HG03135 (cell line): ENCODE results near the gene LFNG.
A peak's percentile ranks its signal among the peaks of the same experiment; 100 is the strongest.

Experiments
- ATAC-seq: cut with Tn5 transposase; IDR thresholded peaks from one replicate; pipeline ENCODE4 v1.9.1; 2021; ENCODE audit warnings: mild to moderate bottlenecking, moderate library complexity; ENCODE audit not compliant: unreplicated experiment

Gene LFNG, protein sequence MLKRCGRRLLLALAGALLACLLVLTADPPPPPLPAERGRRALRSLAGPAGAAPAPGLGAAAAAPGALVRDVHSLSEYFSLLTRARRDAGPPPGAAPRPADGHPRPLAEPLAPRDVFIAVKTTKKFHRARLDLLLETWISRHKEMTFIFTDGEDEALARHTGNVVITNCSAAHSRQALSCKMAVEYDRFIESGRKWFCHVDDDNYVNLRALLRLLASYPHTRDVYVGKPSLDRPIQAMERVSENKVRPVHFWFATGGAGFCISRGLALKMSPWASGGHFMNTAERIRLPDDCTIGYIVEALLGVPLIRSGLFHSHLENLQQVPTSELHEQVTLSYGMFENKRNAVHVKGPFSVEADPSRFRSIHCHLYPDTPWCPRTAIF

DNA sequence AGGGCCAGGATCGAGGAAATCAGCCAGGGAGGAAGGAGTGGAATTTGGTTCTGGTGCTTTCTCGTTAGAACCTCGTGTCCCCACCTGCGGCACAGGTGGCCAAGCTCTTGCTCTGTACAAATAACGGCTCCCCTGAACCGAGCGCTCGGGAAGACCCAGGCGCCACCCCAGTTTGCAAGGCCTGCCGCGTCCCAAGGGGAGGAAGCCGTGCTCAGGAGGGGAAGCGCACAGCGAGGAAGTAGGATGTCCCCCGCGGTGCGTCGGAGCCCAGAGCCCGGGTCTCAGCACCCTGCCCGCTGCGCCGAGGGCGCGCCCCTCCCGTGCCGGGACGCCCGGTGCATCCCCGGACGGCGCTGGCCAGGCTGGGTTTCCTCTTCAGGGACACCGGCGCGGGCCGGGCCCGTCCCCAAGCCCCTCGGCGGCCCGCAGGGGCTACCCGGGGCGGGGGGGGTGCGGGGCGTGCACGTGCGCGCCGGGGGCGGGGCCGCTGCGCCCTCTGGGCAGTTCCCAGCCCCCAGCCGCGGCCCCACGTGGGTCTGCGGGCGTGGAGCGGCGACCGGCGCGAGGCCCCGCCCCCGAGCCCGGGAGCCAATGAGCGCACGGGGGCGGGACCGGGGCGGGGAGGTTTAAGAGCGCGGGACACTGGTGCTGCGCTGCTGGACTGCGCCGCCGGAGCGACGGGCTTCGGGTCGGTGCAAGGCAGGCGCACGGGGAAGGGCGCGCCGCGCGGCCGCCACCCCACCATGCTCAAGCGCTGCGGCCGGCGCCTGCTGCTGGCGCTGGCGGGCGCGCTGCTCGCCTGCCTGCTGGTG, at the start of gene LFNG:
Gene LFNG, plus strand, starts transcription at position 656 of the 812 bp plus-strand sequence. Its CDS starts 88 bp downstream, at position 744.
- ATAC-seq, result peak; percentile 76

DNA sequence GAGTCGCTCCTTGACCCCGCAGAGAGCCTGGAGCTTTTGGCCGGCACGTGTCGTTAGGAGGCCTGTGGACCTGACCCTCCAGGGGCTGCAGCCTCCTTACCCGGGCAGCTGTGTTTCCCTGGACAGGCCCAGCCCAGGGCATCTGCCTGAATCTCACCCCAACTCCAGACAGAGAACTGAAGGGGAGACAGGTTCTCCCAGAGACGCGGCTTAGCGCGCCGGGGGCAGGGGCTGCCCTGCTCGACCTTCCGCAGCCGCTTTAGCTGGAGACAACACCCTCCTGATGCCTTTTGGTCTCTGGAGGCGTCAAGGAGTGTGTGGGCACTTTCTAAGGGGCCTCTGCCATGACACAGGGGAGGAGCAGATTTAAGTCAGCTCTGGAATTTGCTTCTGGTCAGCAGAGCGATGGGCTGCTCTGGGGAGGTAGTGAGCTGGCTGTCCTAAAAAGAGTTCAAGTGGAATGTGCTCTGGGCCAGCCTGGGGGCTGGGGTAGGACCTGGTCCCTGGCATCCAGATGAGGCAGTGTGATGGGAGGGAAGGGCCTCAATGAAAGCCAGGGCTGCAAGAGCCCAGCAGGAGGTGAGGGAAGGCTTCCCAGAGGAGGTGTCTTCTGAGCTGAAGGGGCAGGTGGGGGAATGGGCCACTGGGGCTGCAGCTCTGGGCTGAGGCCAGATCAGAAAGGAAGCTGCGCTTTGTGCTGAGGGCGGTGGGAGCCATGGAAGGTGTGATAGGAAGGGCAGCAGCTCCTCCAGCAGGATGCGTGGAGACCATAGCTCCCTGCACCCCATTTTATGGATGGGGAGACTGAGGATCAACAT, 49.2 kb upstream of the LFNG start:
- ATAC-seq, result no peak

DNA sequence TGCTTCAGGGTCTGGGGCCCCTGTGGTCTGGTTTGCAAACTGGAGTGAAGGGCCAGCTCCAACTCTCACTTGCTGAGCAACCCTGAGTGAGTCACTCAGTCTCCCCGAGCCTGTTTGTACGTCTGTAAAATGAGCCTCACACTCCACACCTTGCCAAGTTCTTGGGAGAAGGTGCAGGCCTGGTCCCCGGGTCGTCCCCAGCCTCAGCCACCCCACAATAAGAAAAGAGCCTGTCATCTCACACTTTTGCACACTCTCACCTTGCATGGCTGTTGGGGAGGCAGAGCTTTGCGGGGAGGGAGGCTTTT, 48.6 kb upstream of the LFNG start:
- ATAC-seq, result no peak

DNA sequence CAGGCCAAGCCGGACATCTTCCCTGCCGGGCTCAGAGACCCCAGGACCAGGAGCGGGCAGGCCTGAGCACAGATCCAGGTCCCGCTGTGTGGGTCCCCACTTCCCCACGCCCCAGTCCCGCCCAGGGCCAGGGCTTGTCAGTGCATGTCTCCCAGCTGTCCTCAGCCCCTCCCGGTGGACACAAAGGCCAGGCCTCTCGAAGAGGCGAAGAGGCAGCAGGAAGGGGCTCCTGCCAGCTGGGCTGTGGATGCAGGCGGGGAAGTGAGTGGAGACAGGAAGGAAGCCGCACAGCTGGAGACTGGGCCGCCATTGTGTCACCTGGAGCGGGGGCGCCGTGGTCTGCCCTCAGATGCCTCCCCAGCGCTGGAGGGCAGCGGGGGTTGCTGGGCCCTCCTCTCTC, 48.2 kb upstream of the LFNG start:
- ATAC-seq, result no peak

GRCh38 chr7:2472739-2473138, 46.8 kb upstream of the LFNG start:
- ATAC-seq, result no peak

DNA sequence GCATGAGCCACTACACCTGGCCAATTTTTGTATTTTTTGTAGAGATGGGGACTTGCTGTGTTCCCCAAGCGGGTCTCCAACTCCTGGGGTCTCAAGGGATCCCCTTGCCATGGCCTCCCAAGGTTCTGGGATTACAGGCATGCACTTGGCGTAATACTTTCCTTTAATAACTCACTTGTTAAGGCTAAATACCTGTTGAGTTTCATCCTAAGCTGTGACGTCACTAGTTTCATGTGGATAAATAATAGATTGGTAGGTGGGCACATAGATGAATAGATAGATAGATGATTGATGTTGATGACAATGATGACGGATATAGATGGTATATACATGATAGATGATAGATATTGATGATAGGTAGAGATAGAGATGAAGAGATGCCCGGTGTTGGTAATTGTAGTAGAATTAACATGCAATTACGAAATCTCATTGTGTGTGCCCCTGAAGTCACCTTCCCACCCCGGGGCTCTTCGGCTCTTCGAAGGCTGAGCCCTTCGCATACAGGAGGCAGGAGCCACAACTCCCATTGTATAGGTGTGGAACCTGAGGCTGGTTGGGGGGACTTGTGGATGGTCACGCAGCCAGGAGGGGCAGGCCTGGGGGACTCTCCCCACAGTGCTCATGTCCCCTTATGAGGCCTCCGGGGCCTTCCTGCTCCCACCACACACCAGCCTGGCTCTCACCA, 45.9 kb upstream of the LFNG start:
- ATAC-seq, result no peak

- ATAC-seq, result no peak
Measured at GRCh38 chr7:2474224-2474623, 45.4 kb upstream of the LFNG start.

GRCh38 chr7:2474813-2475677, 44.5 kb upstream of the LFNG start:
- no peak for ATAC-seq

- no peak for ATAC-seq
Measured at GRCh38 chr7:2475678-2476015, 43.9 kb upstream of the LFNG start.

DNA sequence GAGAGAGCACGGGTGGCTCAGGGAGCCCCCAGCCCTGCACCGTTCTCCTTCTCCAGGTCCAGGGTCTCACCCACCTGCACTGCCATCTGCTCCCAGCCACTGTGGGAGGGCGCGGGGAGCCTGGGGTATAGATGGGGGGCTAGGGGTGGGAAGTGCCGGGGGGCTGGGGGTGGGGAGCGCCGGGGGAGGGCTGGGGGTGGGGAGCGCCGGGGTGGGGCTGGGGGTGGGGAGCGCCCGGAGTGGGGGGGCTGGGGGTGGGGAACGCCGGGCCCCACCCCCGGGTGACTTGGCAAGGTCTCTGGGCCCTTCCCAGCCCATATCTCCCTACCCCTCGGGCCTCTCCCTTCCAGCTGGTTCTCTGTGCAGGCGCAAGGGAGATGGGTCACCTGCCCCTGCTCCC, 43.3 kb upstream of the LFNG start, which contains the start of gene GRIFIN:
Gene GRIFIN, minus strand, starts transcription at position 101 of the 400 bp plus-strand sequence. Its CDS starts 15 bp downstream, at position 86.
- ATAC-seq, result no peak

GRCh38 chr7:2476776-2477446, 42.7 kb upstream of the LFNG start:
- ATAC-seq, result no peak

DNA sequence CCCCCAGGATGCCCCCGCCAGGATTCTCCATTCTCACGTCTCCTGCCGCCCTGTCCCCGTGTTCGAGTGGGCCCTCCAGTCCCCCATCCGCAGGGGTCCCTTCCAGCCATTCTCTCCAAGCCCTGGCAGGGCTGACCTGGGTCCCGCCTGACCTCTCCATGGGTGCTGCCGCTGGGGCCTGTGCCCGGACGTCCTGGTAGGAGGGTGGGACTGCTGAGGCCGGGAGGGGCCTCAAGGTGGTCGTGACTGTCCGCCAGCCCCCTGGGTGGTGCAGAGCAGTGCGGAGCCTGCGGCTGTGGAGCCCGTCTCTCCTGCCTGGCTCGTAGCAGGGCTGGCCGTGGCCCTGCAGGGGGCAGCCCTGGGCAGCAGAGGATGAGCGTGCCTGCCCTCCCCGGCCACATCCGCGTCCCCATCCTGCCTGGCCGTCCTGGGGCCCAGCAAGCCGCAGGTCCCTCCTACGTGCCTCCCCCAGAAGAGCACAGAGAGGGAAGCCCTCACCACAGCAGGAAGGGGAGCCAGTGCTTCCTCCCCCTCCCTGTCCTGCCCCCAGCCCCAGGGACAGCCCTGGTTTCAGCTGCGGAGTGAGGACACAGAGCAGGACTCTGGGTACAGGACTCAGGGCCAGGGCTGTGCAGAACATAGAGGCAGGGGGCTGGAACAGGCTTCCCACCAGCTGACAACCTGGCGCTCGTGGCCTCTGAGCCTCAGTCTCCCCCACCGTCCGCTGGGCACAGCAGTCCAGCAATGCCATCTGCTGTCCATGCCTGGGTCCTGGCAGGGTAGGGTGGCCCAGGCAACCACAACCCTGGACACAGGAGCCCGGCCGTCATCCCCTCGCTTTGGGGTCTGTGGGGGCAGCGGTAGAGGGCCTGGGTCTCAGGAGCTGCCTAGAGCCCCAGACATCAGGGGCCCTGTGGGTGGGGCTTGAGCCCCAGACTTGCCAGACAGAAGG, 41.9 kb upstream of the LFNG start:
- peak; percentile 57 for ATAC-seq

DNA sequence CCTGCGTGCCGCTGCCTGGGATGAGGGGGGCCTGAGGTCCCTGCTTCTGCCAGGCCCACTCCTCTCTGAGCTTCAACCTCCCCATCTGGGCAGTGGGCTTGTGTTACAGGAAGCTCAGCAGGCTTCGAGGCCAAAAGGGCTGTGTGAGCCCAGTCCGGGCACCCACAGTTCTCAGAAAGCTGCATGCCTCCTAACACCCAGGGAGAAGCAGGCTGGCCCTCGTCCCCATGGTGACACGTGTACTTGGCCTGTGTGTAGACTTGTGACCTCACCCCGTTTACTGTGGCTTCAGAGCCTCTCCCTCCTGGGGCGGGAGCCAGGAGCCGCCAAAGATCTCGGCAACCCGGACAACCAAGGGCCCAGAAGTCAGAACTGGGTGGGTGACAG, 41.2 kb upstream of the LFNG start:
- ATAC-seq, result no peak

DNA sequence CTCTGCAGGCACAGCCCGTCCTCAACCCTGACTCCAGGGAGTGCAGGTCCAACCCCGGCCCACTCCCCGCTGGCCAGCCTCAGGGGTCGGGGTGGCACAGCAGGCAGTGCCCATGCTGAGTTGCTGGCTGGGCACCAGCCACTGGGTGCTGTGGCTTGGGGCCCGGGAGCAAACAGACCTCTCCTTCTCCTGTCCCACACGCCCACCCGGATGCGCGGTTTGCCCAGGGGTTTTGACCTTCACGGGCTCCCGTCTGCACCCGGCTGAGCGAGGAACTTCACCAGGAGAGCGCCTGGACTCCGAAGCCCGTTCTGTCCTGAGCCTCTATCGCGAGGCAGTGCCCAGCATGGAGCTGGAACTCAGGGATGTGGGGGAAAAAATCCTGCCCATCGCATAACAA, 40.8 kb upstream of the LFNG start:
- ATAC-seq, result no peak

DNA sequence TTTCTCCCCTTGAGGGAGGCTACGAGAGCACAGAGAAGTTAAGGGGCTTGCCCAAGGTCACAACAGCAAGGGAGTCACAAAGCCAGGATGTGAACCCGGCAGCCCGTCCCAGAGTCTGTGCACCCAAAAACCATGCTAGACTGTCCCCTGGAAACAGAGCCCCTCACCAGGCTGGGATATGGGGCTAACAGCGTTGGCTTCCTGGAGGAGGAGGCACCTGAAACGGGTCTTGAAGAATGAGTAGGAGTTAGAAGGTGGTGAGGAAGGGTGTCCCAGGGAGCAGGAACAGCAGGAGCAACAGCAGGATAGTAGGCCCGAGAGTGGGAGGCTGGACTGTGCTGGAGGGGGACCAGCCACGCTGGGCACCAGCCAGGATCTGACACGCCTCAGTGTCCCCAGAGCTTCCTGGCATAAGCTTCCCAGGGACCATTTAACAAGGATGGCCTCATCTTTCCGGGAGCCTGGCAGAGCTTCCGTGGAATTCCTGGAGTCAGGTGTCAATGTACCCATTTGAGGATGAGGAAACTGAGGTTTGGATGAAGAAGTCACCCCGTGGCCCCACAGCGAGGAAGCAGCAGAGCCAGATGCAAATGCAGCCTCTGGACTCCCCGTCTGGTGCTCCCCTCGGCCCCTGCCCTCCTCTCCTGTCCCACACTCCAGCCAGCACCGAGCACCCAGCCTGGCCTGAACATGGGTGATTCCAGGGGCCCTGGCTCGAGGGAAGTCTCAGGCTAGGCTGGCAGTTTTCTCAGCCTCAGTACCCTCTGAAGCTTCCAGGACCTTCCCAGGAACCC, 40.1 kb upstream of the LFNG start:
- ATAC-seq, result no peak

DNA sequence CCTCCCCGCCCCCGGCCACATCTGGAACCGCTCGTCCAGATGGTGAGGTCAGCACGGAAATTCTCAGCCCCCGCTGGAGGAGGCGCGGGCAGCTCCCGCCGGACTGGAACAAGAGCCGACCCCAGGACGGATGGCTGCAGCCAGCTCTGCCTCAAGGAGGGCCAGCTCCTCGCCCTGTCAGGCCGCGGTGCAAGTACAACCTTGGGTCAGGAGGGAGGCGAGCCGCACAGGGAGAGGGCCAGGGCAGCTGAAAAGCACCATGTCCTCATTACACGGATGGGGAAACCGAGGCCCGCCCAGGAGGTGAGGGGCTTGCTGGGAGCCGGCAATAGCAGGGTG, 39.5 kb upstream of the LFNG start:
- no peak for ATAC-seq

DNA sequence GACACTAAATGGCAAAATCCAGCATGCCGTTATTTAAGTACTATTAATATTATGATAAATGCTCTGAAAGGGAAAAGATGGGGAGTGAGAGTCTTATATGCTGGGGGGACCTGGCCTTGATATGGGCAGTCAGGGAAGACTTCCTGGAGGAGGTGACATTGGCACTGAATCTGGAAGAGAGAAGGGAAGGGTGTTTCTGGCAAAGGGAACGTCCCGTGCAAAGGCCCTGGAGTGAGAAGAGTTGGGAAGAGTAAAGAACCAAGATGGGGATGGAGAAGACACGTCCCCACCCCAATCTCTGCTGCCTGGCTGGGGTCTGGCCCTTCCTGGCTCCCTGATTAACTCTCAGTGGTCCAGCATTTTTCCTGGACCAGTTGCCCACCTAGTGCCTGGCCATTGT, 38.4 kb upstream of the LFNG start:
- no peak for ATAC-seq
